ENCODE data around the gene ERO1A.

ERO1A gene

GRCh38 chr14:52650774-52651173, 44.6 kb downstream of the ERO1A start:
- Histone ChIP-seq H3K4me3 (ENCODE audit: insufficient read length, low read depth) (no peak overlapping the region), H3K27me3 (ENCODE audit: insufficient read depth, insufficient read length) (no peaks in the 10 kb centered on the region), H3K9me3 (ENCODE audit: insufficient read depth, low read length) (no peaks in the 10 kb centered on the region), H3K9ac (ENCODE audit: insufficient read length, low read depth) (no peak overlapping the region), H3K36me3 (ENCODE audit: insufficient read depth, insufficient read length, low read length) (no peaks in the 10 kb centered on the region), H3K4me1 (ENCODE audit: insufficient read depth, insufficient read length) (no peaks in the 10 kb centered on the region)
- TF ChIP-seq ZNF274 (IDR thresholded peaks at IDR 0.05; ENCODE audit: low read depth, low read length) (no peak), SUZ12 (IDR thresholded peaks at IDR 0.05; ENCODE audit: extremely low read depth, insufficient read depth, insufficient read length) (no peak), YY1 (IDR thresholded peaks at IDR 0.05; ENCODE audit: insufficient read depth, insufficient read length) (no peak)
- no peak for DNase-seq (ENCODE audit: low read depth, low spot score)

GRCh38 chr14:52649511-52649910, 45.8 kb downstream of the ERO1A start:
- DNase-seq (ENCODE audit: low read depth, low spot score) = no peak
- Histone ChIP-seq H3K27me3 (ENCODE audit: insufficient read depth, insufficient read length) (no peaks in the 10 kb centered on the region), H3K9ac (ENCODE audit: insufficient read length, low read depth) (no peak overlapping the region), H3K4me1 (ENCODE audit: insufficient read depth, insufficient read length) (no peaks in the 10 kb centered on the region), H3K4me3 (ENCODE audit: insufficient read length, low read depth) (no peak overlapping the region), H3K9me3 (ENCODE audit: insufficient read depth, low read length) (no peaks in the 10 kb centered on the region), H3K36me3 (ENCODE audit: insufficient read depth, insufficient read length, low read length) (no peaks in the 10 kb centered on the region)
- TF ChIP-seq SUZ12 (IDR thresholded peaks at IDR 0.05; ENCODE audit: extremely low read depth, insufficient read depth, insufficient read length) (no peak), YY1 (IDR thresholded peaks at IDR 0.05; ENCODE audit: insufficient read depth, insufficient read length) (no peak), ZNF274 (IDR thresholded peaks at IDR 0.05; ENCODE audit: low read depth, low read length) (no peak)

- no peaks in the 10 kb centered on the region for H3K9me3 ChIP-seq (ENCODE audit: insufficient read depth, low read length)
- H3K9ac ChIP-seq (ENCODE audit: insufficient read length, low read depth) = no peak overlapping the region
- no peak for TF ChIP-seq SUZ12 (IDR thresholded peaks at IDR 0.05; ENCODE audit: extremely low read depth, insufficient read depth, insufficient read length)
- no peak for TF ChIP-seq YY1 (IDR thresholded peaks at IDR 0.05; ENCODE audit: insufficient read depth, insufficient read length)
- TF ChIP-seq ZNF274 (IDR thresholded peaks at IDR 0.05; ENCODE audit: low read depth, low read length) = no peak
- H3K4me3 ChIP-seq (ENCODE audit: insufficient read length, low read depth) = no peak overlapping the region
- H3K36me3 ChIP-seq (ENCODE audit: insufficient read depth, insufficient read length, low read length) = peaks cover 4% of the 10 kb centered on the region
- H3K27me3 ChIP-seq (ENCODE audit: insufficient read depth, insufficient read length) = no peaks in the 10 kb centered on the region
- H3K4me1 ChIP-seq (ENCODE audit: insufficient read depth, insufficient read length) = no peaks in the 10 kb centered on the region
- no peak for DNase-seq (ENCODE audit: low read depth, low spot score)
These were observed 53.6 kb downstream of the ERO1A start for GRCh38 chr14:52641745-52642144.

- no peaks in the 10 kb centered on the region for H3K9me3 ChIP-seq (ENCODE audit: insufficient read depth, low read length)
- no peak for TF ChIP-seq SUZ12 (IDR thresholded peaks at IDR 0.05; ENCODE audit: extremely low read depth, insufficient read depth, insufficient read length)
- TF ChIP-seq YY1 (IDR thresholded peaks at IDR 0.05; ENCODE audit: insufficient read depth, insufficient read length) = no peak
- TF ChIP-seq ZNF274 (IDR thresholded peaks at IDR 0.05; ENCODE audit: low read depth, low read length) = no peak
- H3K9ac ChIP-seq (ENCODE audit: insufficient read length, low read depth) = no peak overlapping the region
- no peaks in the 10 kb centered on the region for H3K27me3 ChIP-seq (ENCODE audit: insufficient read depth, insufficient read length)
- no peak overlapping the region for H3K4me3 ChIP-seq (ENCODE audit: insufficient read length, low read depth)
- no peaks in the 10 kb centered on the region for H3K4me1 ChIP-seq (ENCODE audit: insufficient read depth, insufficient read length)
- DNase-seq (ENCODE audit: low read depth, low spot score) = no peak
- H3K36me3 ChIP-seq (ENCODE audit: insufficient read depth, insufficient read length, low read length) = peaks cover 4% of the 10 kb centered on the region
These were observed 55.2 kb downstream of the ERO1A start for GRCh38 chr14:52640137-52640536.

GRCh38 chr14:52619687-52620086, 75.7 kb downstream of the ERO1A start:
- Histone ChIP-seq H3K36me3 (ENCODE audit: insufficient read depth, insufficient read length, low read length) (no peaks in the 10 kb centered on the region), H3K9me3 (ENCODE audit: insufficient read depth, low read length) (no peaks in the 10 kb centered on the region), H3K4me3 (ENCODE audit: insufficient read length, low read depth) (no peak overlapping the region), H3K9ac (ENCODE audit: insufficient read length, low read depth) (no peak overlapping the region), H3K27me3 (ENCODE audit: insufficient read depth, insufficient read length) (no peaks in the 10 kb centered on the region), H3K4me1 (ENCODE audit: insufficient read depth, insufficient read length) (no peaks in the 10 kb centered on the region)
- TF ChIP-seq ZNF274 (IDR thresholded peaks at IDR 0.05; ENCODE audit: low read depth, low read length) = no peak
- no peak for DNase-seq (ENCODE audit: low read depth, low spot score)

- H3K4me1 ChIP-seq (ENCODE audit: insufficient read depth, insufficient read length) = no peaks in the 10 kb centered on the region
- TF ChIP-seq ZNF274 (IDR thresholded peaks at IDR 0.05; ENCODE audit: low read depth, low read length) (no peak), SUZ12 (IDR thresholded peaks at IDR 0.05; ENCODE audit: extremely low read depth, insufficient read depth, insufficient read length) (no peak), YY1 (IDR thresholded peaks at IDR 0.05; ENCODE audit: insufficient read depth, insufficient read length) (no peak)
- H3K9me3 ChIP-seq (ENCODE audit: insufficient read depth, low read length) = no peaks in the 10 kb centered on the region
- H3K27me3 ChIP-seq (ENCODE audit: insufficient read depth, insufficient read length) = no peaks in the 10 kb centered on the region
- no peak overlapping the region for H3K9ac ChIP-seq (ENCODE audit: insufficient read length, low read depth)
- no peaks in the 10 kb centered on the region for H3K36me3 ChIP-seq (ENCODE audit: insufficient read depth, insufficient read length, low read length)
- DNase-seq (ENCODE audit: low read depth, low spot score) = no peak
- no peak overlapping the region for H3K4me3 ChIP-seq (ENCODE audit: insufficient read length, low read depth)
These were observed 76.8 kb downstream of the ERO1A start for GRCh38 chr14:52618602-52619001.

GRCh38 chr14:52610187-52610586, 85.2 kb downstream of the ERO1A start:
- H3K36me3 ChIP-seq (ENCODE audit: insufficient read depth, insufficient read length, low read length) = no peaks in the 10 kb centered on the region
- no peak overlapping the region for H3K4me3 ChIP-seq (ENCODE audit: insufficient read length, low read depth)
- H3K9me3 ChIP-seq (ENCODE audit: insufficient read depth, low read length) = no peaks in the 10 kb centered on the region
- H3K4me1 ChIP-seq (ENCODE audit: insufficient read depth, insufficient read length) = no peaks in the 10 kb centered on the region
- DNase-seq (ENCODE audit: low read depth, low spot score) = no peak
- H3K9ac ChIP-seq (ENCODE audit: insufficient read length, low read depth) = no peak overlapping the region
- H3K27me3 ChIP-seq (ENCODE audit: insufficient read depth, insufficient read length) = no peaks in the 10 kb centered on the region
- TF ChIP-seq SUZ12 (IDR thresholded peaks at IDR 0.05; ENCODE audit: extremely low read depth, insufficient read depth, insufficient read length) (no peak), ZNF274 (IDR thresholded peaks at IDR 0.05; ENCODE audit: low read depth, low read length) (no peak), YY1 (IDR thresholded peaks at IDR 0.05; ENCODE audit: insufficient read depth, insufficient read length) (no peak)
